Stimulated activated CD8-positive, alpha-beta memory T cell treated with anti-CD3 and anti-CD28 coated beads, Interleukin-4, amount 100 ng/mL, for 1 hour (primary cell): ENCODE measurements around the gene GPC3.

Experiments
- DNase-seq, 2 donors: peaks; one replicate each; pipeline ENCODE4 v3.0.0-alpha.2; 2020; ENCODE audit warnings: low read depth in 2 of 2, low spot score in 1 of 2

Gene GPC3

DNA sequence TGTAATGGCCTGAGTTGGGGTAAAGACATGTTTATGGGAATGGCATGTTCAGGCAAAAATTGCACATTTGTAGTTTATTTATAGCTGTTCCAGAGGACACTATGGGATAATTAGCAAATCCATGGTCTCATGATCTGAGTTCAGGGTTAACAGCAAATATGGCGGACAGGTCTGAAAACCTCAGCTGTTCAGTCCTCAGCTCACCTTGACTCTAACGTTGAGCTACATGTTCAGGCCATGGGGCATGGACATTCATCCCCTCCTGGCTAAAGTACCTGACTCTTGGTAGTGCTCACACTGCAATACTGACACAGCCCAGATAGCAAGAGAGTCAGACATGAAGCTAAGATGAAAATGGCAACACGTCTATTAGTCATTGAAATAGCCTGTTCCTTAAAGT, 408.5 kb downstream of the GPC3 start:
- DNase-seq, result no peak

DNA sequence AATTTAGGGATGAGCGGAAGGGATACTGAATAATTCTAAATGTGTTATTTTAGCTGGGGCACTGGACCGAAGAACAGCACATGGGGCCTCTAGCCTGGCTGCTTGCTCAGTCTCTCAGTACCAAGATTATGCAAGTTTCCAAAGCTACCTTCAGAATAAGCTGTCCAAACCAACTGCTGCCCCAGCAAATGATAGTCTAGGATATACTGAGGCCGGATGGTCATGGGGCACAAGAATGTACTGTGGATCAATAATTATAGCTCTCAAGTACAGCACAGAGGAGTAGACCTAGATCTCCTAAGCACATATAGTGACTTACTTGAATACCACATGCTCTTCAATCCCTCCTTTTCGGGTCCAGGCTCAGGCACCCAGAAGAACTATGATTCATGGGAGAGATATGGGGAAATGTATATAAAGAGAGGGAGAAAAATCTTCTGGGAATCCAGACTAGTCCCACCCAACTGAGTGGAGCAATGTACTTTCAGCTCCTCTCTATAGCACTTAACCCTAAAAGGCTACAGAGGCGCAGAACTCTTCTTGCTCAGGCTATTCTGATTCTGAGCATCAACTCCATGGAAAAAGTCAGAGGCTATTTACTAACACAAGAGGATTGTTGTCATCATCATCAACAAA, 409.8 kb downstream of the GPC3 start:
- no peak for DNase-seq

DNA sequence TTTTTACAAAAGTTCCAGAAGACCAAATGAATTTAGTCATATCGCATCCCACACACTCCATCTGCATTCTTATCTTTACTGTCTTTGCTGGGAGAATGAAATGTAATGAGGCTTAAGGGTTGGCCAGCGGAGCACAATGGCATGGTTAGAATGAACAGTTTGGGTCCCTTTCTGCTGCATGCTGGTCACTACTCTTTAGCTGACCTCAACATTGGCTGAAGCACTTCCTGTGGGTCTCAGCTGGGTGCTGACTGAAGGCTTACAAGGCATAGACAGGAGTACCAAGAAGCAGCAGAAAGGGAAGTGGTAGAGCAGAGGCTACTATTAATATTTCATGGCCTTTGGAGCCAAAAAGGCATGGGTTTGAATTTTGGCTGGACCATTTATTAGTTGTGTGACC, 410.7 kb downstream of the GPC3 start:
- DNase-seq, result no peak

DNA sequence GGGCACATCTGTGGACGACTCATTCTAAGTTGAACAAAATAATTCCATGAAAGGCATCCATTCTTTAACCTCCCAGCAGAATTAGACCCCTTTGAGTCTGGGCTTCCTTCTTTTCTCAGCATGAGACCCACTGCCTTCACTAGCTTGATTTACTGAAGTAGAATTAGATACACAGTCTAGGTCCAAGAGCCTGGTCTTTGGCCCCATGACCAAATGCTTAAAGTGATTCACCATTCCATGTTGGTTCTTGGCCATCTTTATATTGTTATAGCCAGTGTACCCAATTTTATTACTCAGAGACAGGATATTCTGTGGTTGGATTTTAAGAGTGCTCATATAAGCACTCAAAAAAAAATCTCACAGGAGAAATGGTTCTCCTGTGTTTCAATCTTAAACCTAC, 414.8 kb downstream of the GPC3 start:
- no peak for DNase-seq

DNA sequence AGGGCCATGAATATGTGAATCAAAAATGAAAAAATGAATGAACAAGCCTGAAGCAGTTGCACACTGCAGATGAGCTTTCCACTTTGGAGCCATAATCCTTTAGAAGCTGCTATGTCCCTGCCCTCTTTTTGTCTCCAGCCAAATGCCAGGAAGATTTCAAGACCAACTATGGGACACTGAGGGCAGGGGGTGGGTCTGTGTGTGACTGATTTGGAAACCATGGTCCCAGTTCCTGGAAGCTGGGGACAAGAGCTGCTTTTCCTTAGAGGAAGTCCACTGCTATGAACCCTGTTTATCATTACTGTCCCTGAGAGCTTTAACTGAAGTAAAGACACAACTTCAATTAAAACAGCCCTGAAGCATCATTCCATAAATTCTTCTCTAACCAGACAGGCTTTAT, 416.2 kb downstream of the GPC3 start:
- DNase-seq, result no peak

DNA sequence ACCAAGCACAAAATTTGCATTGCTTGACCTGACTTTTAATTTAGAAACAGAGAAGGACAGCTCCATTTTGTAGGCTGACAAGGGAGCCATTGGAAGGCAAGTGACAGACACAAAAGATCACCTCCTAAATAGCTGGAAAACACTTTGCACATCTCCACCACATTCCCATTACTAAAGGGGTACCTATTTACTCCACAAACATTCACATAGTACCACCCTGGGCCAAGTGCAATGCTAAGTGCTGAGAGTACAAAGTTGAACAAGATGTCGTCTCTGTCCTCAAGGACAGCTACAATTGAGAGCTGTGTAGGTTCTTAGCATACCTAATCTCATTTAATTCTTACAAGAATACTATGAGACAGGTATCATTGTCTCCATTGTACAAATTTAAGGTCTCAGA, 417.3 kb downstream of the GPC3 start:
- no peak for DNase-seq

DNA sequence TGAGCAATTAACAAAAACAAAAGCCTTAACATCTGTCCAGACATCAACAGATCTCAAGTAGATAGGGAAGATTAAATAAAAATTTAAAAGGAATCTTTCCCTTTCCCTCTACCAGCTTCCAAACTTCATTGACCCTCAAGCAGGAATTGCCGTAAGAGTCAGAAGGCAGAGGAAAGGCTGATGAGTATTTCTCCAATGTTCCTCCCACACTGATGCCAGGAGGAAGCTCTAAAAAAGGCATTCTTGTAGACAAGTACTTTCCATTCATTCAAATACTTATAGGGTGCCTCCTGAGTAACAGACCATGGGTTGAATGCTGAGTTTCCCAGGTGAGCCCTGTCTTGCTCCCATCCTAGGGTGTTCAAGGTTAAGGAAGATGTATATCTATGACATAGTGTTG, 418.5 kb downstream of the GPC3 start:
- no peak for DNase-seq

DNA sequence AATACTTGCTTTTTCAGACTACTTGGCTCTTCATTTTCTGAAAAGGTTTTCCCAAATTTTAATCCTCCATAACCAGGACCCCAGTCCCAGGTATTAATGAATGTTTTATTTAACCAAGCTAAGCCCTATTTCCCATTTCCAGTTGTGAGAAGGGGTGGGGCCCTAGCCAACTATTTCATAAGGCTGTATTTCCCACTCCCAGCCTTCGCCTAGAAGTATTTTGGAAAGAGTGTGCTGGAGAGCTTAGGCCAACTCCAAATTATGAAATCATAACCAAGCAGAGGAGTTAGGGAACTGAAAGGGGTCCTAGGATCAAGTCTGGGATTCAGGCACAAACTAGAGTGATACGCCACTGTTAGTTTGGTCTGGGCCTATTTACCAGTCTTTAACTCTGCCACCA, 421.7 kb downstream of the GPC3 start:
- no peak for DNase-seq

DNA sequence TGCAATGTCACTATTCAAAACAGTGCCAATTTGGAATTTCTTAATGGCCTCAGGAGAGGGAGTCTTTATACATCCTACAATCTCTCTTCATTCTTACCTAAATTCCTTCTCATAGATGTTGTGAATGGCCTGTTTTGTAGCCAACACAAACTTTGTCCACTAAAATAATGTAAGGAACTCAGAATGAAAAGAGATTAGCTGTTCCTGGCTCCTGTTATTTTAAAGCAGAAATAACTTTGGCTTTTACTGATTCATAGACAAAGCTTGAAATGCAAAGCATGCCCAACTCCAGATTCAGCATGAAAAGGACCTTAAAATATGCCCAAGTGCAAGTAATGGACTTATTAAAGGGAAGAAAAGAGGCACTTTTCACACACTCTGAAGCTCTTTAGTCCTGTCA, 424.1 kb downstream of the GPC3 start:
- DNase-seq, result no peak

DNA sequence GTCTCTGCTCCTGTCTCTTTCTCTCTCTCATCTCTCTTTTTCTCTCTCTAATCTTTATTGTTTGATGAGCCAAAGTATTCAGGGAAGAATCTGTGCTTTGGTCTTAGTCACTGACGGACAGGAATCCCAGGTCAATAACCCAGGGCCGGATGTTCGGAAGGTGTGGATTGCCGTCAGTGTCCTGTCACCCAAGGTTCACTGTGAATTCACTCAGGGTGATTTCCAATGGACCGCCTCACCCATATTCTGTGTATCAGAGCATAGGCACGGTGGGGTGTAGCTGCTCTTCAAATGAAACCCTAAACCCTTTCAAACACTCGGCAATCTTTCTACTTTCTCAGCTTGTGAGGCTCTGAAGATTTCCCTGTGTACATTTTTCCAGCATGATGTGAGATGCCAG, 425.5 kb downstream of the GPC3 start:
- no peak for DNase-seq

DNA sequence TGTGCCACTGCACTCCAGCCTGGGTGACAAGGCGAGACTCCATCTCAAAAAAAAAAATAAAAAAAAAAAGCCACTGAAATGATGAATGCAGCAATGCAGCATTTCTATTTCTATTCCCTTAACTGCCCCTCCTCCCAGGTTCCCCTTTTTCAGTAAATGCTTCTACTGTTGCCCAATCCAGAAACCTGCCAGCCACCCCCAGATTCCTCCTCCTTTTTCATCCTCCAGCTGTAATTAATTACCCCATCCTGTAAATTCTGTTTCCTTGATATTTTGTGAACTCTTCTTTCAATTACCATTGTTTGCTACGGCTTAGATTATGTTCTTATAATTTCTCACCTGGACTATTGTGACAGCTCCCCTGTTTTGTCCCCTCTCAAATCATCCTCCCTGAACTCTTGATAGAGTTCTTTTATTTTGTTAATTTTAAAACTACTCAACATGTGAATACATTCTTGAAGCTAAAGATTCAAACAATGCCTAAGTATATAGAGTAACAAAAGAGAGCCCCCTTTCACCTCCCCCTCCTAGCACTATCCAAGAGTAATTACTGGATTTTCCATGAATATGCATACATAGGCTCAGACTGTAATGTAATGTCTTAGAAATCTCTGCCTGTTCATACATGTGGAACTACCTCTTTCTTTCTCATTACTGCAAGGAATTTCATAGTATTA, 429.5 kb downstream of the GPC3 start:
- no peak for DNase-seq

DNA sequence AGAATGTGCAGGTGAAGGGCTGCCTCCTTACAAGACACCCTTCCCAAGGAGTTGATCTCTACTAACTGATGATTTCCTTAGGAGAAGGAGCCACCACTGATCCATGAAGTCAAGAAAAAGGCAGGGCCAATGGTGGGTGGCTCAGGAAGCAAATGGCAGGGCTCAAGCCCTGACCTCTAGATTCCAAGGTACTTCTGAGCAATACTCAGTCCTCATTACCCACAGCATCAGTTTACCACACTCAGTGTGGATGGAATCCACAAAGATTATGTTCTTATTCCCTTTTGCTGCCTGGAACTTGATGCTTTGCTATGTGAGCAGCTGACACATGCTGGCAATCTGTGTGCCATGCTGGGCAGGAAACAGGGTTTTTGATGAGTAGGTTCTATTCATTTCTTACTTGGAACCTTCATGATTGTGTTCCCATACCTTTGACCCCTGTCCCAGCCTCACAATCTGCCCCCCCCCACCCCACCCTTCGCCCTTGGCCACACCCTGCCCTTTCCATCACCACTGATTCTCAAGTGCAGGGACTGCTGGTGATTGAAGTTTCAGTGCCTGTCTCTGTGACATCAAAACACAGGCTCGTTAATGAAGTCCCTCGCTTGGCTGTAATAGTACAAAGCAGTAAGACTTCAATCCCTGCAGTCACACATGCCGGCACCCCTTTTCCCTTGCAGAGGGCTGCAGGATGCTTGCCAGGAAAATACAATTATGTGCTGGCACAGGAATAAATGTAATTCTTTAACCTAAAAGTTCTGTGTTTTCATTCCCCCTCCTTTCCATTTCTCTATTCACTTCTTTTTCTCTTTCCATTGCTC, 434.5 kb downstream of the GPC3 start:
- DNase-seq, result no peak

DNA sequence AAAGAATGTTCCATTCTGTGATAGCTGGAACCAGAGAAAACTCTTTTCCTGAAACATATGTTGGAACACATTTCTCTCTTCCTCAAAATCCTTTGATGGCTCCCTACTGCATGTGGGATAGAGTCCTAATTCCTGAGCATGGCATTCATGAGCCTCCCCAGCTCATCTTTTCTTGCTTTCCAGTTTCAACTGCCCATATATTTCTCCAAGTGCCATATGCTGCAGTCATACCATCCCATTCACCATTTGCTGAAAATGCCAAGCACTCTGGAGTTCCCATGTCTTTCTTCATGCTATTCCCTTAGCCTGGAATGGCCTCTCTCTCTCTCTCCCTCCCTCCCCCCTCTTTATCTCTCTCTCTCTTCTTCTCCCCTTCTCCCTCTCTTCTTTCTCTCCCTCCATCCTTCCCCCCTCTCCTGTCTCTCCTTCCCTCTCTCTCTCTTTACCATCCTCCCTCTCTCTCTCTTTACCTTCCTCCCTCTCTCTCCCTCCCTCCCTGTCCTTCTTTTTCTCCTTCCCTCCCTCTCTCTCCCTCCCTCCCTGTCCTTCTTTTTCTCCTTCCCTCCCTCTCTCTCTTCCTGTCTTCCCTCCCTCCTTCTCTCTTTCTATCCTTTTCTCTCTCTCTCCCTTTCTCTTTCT, 436.0 kb downstream of the GPC3 start:
- DNase-seq, result no peak

DNA sequence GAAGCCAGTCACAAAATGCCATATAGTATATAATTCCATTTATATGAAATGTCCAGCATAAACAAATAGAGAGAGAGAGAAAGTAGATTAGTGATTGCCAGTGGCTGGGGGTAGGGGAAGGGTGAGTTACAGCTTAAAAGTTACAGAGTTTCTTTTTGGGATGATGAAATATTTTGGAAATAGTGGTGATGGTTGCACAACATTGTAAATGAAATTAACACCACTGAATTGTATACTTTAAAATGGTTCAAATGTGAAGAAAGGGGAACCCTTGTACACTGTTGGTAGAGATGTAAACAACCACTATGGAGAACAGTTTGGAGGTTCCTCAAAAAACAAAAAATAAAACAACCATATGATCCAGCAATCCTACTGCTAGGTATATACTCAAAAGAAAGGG, 439.0 kb downstream of the GPC3 start:
- DNase-seq, result no peak

DNA sequence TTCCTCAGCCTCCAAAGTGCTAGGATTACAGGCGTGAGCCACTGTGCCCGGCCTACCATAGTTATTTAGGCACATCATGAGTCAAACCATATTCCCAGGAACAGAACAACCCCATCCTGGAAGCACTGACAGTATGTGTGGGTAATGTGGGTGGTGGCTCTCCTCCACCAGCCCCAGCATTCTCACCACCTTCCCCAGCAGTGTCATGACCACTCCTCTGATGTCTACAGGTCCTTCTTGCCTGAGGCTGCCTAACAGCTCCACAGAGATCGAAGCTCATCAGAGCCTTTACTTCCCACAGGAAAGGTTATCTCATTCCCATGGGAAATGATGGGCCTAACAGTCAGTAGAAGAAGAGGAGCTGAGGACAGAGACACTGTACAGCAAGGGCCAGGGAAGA, 440.6 kb downstream of the GPC3 start:
- no peak for DNase-seq

DNA sequence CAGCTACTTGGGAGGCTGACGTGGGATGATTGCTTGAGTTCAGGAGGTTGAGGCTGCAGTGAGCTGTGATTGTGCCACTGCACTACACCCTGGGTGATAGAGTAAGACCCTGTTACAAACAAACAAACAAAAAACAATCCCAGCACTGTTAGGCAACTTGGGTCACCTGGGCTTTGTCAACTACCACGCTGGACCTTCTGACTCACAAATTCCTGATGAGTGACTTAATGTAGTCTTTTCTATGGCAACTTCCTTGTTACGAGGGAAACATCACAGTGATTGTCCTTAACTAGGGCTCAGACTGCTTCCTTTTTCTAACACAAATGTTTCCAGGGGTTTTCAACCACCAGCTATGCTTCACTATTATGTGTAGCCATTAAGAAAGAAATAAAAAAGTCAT, 441.3 kb downstream of the GPC3 start:
- DNase-seq, result no peak

DNA sequence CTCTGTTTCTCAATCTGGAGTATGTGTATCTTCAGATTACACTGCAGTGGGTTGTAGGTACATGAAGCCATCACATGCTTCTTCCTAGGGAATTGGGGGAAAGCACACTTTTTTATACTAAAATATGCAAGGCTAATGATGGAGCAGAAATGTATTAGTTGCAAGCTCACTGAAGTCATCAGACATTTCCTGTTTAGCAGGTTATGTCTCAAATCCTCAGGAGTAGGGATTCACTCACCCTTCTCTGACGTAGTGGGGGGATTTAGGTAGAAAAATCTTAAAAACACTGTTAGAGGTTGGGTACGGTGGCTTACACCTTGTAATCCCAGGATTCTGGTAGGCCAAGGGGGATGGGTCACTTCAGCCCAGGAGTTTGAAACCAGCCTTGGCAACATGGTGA, 441.7 kb downstream of the GPC3 start:
- DNase-seq, result no peak

DNA sequence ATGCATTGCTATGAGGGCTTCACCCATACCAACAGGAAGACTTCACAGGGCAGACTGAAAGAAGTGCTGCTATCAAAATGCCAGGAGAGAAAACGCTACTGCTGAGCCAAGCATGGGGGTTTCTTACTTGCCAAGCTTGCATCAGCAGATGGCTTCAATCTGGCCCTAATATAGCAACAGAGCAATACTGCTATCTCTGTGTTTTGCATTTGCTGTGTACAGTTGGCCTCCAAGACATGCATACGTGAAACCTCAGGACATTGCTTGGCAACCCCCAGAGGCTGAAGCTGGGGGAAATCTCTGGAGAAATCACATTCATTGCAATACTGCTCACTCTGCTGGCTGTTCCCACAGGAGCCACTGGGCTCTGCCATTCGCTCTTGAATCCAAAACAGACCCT, 442.9 kb downstream of the GPC3 start:
- DNase-seq, result no peak

DNA sequence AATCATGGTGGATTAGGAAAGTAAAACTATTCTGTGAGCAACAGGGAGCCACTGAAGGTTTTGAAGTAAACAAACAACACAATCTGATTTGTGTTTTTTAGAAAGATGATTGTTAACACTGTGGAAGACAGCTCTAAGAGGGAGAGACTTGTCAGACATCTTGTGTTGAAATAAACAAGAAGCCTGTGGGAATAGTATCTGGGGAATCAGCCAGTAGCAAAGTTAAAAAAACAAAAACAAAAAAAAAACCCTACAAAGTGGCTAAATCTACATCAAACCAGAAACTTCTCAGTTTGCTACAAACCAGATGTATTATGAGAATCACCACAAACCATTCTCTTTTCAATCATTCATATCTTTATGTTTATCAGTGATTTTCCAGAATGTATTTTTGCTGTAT, 444.4 kb downstream of the GPC3 start:
- no peak for DNase-seq

DNA sequence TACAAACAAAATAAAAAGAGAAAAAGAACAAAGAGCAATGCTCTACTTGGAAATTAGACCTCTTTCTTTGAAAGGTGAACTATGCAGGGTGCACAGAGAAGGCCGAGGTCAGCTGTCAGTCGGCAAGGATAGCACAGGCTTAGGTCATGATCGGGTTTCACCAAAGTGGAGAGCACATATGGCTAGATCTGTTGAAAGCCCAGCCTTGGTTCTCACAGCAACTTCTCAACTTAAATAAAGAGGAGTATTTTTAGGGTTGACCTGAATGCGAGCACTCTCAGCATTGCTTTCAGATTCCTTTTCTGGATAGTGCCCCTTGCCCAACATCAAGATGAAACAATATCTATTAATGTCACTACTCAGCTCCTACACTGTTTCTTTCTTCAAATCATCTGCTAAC, 447.2 kb downstream of the GPC3 start:
- no peak for DNase-seq

DNA sequence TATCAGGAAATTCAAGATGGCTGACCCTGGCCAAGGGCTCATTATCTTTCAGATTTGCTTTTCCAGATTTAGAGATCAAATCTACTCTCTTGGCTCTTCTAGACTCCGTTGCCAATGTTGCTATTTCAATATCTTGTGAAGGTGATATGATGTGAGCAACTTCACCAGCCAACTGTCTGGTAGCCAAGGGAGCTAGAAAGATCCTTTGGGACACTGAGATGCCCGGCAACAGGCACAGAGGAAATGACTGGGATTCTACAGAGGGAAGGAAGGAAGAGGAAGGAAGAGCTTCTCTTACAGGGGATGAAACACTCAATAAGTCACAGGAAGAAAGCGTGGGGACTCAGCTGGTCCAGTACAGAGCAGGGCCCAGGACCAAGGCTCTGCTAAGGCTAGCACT, 448.3 kb downstream of the GPC3 start:
- no peak for DNase-seq

DNA sequence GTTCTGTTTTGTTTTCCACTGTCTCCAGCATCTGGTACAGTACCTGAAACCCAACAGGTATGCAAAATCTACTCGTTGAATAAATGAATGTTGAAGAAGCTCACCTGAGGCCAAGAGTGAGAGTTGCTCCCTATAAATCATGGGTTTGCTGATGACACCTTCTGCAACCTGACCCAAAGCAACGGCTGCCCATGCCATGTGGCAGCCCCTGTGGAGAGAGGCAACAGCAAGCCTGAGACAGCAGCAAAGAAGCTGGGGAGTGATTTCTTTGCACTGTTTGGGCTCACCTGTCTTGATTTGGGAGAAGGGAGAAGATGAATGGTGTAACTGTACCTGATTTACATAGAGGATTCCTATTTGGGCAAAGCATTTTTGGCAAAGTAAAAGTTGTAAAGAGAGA, 450.3 kb downstream of the GPC3 start:
- no peak for DNase-seq
